Embryonic facial prominence (tissue), 1 donor: ENCODE data around the gene CD3G.

ENCODE experiments used
- DNase-seq: peaks from one replicate; pipeline ENCODE4 v3.0.0-alpha.2; 2016; ENCODE audit errors: extremely low spot score

The CD3G gene

DNA sequence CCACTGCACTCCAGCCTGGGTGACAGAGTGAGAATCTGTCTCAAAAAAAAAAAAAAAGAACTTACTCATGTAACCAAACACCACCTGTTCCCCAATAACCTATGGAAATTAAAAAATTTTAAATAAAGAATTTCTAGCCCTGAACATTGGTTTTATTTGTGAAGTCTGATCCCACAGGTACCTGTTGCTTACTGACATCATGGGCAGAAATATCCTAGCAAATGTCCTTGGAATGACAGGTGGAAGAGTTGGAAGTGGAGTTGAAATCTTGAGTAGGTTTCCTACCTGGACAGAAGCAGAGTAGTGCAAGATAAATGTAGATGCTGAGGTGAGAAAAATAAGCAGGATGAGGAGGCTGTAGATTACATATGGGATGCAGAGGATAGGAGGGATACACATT, 18.9 kb upstream of the CD3G start:
- DNase-seq, result no peak

DNA sequence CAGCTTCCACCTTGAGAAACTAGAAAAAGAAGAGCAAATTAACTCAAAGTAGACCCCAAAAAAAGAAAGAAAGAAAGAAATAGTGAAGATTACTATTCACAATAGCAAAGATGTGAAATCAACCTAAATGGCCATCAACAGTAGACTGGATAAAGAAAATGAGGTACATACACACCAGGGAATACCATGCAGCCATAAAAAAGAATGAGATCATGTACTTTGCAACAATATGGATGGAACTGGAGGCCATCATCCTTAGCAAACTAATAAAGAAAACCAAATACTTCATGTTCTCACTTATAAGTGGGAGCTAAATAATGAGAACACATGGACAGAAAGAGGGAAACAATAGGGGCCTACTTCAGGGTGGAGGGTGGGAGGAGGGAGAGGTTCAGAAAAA, 15.4 kb upstream of the CD3G start:
- DNase-seq, result no peak

DNA sequence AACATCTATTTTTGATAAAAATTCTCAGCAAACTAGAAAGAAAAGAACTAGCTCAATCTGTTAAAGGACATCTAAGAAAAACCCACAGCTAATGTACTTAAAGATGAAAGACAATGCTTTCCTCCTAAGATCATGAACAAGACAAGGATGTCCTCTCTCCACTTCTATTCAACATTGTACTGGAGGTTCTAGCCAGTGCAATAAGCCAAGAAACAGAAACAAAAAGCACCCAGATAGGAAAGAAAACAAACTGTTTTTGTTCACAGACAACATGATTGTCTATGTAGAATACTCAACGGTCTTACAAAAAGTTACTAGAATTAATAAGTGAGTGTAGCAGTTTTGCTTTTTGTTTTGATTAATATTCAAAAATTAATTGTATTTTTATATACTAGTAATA, 9.4 kb upstream of the CD3G start:
- DNase-seq, result no peak

DNA sequence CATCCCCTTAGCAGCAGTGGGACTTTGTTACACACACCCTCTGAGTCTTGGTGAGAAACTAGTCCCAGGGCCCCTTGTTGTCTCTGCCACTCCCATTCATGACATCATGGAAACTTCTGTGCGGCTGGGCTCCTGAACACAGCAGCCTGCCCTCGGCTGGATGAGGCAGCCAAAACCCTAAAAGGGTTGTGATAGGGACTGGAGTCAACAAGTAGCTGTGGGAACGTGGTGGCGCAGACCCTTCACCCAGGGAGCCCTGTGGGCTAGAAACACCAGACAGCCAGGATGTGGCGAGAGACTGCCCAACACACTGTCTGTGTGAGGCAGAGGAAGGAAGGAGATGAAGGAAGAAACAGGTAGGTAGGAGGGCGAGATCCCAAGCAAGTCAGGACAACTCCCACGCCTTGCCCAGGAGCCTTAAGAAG, 5.5 kb upstream of the CD3G start:
- no peak for DNase-seq

DNA sequence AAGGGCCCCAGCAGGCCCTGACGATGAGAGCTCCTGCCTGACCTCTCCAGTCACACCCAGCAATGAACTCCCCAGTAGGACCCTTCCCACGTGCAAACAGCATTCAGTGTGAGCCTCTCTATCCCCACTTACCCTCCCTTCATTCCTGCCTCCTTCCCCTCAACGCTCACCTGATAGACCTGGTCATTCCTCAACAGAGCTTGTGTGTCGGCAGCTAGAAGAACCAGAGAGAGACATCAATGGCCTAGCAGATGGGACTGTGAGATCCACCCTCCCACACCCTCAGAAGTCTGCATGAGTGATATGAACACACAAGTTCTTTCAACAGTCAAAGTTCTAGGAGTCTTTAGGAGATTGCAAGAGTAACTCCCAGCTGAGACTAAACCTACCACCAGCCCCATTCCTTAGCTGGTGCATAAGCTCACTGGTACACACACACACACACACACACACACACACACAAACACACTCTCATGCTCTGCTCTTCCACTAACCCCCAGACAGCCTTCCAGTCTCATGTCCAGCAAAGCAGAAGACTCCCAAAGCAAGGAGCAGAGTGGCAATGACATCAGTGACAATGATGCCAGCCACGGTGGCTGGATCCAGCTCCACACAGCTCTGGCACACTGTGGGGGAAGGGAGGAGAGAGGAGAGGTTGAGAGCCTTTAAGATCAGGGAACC, 4.7 kb upstream of the CD3G start:
- DNase-seq, result no peak

DNA sequence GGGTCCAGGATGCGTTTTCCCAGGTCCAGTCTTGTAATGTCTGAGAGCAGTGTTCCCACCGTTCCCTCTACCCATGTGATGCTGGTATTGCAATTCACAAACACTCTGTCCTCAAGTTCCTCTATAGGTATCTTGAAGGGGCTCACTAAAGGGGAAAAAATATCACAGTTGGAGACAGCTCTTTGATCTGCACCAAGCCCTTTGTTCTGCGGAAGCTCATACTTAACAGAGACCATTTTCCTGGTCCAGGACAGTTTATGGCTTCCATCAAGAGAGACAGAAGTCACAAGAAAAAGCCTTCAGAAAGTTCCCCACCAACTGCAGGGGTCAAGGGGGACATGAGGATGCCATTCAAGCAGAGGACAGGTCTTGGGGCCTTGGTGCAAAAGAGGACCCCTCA, 3.7 kb upstream of the CD3G start:
- no peak for DNase-seq

DNA sequence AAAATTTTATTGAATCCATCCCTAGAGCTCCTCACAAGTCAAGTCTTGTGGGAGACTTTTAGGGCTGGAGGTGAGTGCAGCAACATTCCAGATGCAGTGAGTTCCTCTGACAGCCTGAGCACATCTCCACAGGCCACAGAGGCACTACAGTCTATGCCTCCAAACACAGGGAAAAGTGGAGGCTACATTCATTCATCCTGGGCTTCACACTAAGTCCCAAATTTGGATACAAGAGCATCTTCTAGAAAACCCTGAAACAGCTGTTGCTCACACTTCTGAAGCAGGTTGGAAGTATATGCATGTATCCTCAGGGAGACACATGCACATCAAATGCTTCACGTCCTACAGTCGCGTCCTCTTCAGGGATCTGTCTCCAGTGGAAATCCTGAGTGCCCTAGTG, 2.9 kb upstream of the CD3G start:
- DNase-seq, result no peak

DNA sequence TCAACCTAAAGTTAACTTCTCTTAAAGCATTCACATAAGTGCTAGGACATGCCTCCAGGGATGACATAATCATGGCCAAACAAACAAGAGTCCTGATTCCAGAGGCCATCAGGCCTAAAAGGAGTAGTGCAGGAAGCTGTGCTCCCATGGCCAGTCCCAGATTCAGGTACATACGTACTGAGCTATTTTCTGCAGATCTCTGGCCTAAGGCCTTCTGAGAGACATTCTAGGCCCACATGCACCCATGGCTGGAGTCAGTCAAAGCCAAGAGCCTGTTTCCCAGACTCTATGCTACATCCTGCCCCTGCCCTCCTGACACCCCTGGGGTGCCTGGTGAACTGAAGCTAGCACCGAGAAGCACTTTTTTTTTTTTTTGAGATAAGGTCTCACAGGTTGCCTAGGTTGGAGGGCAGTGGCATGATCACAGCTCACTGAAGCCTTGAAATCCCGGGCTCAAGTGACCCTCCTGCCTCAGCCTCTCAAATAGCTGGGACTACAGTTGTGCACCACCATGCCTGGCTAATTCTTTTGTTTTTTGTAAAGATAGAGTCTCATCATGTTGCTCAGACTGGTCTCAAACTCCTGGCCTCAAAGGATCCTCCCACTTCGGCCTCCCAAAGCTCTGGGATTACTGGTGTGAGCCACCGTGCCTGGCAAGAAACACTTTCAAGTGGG, 2.2 kb upstream of the CD3G start:
- DNase-seq, result no peak

DNA sequence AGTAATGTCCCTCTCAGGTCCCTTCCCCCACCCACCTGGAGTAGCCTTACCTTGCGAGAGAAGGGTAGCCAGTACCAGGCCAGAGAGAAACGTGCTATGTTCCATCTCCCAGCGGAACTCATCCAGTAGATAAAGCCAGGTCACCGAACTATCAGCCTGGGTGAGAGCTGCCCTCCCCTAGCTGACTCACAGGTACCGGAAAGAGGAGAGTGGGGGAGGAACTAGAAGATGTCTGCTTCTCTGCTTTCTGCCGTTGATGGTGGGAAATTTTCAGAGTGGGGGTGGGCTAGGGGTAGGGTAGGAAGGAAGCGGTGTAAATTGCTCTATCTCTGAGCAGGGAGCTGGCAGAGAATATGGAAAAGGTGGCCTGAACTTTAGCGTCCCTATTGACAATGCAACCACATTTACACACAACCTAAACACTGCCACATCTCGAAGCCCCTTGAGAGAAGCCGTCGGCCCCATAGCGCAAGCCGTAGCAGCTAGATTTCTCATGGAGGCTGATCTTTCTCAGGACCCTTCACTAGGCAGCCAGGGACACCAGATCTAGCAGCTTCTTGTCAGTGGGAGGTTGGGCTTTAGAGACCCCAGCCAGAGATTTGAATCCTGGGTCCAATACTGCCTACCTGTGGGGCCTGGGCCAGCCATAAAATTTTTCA, 1.5 kb upstream of the CD3G start, which contains the start of gene CD3D:
Gene CD3D, minus strand, starts transcription at position 203 of the 659 bp plus-strand sequence. Its CDS starts 98 bp downstream, at position 105.
- no peak for DNase-seq

DNA sequence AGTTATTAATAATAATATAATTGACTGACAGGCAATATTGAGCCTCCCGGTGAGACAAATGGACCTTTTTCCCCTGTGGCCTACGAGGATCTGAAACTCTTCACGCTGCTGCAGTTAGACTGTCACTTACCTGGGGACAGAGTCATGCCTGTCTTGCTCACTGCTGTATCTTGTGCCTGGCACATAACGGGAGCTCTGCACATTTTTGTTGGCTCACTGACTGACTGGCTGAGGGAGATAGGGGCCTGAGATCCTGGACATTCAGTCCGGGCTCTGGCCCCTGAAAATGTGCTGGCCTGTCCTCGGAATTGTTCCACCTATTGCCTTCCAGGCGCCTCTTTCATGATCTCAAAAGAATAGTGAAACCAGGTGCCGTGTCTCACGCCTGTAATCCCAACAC, 896 bp upstream of the CD3G start:
- DNase-seq, result no peak

DNA sequence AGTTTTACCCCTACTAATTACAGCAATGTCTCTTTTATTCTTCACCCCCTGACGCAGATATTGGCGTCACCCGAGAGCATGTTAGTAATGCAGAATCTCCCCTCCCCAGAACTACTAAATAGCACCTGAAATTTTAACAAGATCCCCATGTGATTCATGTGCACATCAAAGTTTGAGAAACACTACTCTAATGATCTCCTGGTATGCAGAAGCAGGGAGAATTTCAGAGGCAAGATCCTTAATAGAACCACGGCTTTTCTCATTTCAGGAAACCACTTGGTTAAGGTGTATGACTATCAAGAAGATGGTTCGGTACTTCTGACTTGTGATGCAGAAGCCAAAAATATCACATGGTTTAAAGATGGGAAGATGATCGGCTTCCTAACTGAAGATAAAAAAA, 5.3 kb downstream of the CD3G start:
- no peak for DNase-seq

DNA sequence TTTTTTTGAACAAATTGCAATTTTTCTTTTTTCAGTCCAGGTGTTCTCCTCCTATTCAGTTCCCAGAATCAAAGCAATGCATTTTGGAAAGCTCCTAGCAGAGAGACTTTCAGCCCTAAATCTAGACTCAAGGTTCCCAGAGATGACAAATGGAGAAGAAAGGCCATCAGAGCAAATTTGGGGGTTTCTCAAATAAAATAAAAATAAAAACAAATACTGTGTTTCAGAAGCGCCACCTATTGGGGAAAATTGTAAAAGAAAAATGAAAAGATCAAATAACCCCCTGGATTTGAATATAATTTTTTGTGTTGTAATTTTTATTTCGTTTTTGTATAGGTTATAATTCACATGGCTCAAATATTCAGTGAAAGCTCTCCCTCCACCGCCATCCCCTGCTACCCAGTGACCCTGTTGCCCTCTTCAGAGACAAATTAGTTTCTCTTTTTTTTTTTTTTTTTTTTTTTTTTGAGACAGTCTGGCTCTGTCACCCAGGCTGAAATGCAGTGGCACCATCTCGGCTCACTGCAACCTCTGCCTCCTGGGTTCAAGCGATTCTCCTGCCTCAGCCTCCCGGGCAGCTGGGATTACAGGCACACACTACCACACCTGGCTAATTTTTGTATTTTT, 9.1 kb downstream of the CD3G start:
- no peak for DNase-seq

DNA sequence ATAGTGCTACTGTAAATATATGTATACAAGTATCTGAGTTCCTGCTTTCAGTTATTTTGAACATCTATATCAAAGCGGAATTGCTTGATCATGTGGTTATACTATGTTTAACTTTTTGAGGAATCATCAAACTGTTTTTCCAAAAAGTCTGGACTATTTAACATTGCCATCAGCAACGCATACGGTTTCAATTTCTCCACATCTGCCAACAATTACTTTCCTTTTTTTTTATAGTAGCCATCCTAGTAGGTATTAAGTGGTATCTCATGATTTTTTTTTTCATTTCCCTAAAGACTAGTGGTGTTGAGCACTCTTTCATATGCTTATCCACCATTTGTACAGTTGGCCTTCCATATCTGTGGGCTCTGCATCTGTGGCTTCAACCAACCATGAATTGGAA, 13.9 kb downstream of the CD3G start:
- DNase-seq, result no peak

DNA sequence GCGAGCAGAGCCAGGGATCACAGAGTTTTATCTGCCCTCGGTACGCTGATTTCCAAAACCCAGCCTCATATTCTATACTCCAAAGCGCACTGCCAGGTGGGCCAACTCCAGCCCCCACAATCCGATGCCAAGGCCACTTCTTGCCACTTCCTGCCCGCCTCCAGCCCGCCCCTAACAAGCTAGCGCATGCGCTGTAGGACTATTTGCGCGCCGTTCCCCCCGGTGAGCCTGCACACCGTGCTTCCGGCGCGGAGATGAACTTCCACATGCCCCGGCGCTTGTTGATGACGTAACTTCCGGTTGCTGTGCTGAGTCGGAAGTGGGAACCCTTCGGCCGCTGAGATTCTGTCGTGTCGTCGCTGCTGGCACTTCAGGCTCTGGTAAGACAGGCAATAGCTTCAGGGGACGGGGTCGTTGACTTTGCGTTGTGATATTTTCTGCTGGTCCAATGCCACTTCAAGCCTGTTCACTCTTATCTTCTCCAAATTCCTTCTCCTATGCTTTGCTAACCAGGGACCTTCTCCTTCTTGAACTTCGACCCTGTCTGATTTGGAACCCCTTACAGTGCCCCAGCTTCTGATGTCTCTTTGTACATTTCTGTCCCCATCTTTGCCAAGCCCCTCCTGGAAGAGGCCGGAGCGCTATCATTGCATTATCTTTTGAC, 15.3 kb downstream of the CD3G start, which contains the start of gene UBE4A:
Gene UBE4A, plus strand, starts transcription at position 306 of the 664 bp plus-strand sequence. CDS start 5,481 bp downstream, outside the sequence.
- DNase-seq, result peak; percentile 84

DNA sequence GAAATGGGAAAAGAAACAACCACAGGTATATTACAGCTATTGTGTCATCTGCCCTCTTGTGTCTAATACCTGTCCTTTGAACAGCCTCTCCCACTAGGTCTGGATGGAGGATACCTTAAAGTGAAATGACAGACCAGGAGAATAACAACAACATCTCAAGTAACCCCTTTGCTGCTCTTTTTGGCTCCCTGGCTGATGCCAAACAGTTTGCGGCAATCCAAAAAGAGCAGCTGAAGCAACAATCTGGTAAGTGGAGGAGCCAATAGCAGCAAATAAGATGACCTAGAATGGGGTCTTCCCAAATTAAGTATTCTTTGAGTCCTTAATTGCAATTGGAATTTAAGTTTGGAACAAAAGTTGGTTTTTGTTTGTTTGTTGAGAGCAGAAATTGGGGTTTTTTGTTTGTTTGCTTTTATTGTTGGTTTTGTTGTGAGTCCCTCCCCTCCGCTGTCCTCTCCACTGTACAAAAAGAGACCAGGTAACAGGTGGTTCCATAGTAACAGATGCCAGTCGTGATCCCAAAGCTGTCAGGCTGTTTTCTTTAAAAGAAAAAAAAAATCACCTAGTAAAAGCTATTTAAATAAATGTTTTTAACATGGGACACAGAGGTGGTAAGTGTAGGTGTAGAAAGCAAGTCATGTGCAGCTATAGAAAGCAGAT, 20.9 kb downstream of the CD3G start:
- no peak for DNase-seq

DNA sequence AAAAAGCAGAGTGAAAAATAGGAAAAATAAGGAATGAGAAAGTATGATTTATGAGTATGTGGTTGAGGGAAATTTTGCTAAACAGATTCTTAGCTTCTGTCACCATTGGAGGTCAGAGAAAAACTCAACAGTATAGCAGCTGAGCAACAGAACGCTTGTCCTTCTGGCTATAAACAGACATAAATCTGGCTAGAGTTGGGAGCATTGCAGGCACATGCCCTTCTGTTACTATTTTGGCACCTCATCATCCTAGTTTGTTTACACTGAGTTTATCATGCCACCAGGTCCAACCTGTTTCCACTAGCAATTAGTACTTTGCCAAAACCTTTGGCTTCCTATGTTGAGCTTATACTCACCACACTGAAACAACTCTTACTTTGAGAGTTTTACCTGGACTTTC, 22.1 kb downstream of the CD3G start:
- DNase-seq, result no peak

DNA sequence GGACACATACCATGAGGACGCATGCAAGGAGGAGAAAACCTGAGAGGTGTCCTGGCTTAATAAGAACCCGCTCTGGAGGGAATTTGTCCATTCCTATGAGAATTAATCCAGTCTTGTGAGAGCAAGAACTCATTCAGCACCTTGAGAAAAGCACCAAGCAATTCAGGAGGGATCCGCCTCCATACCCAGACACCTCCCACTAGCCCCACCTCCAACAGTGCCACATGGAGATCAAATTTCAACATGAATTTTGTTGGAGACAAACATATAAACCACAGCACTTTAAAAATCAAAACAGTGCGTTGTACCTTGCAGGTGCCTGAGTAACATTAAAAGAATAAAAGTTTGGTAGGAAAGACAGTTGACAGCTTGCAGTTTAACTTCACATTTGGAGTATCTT, 26.6 kb downstream of the CD3G start:
- DNase-seq, result no peak

DNA sequence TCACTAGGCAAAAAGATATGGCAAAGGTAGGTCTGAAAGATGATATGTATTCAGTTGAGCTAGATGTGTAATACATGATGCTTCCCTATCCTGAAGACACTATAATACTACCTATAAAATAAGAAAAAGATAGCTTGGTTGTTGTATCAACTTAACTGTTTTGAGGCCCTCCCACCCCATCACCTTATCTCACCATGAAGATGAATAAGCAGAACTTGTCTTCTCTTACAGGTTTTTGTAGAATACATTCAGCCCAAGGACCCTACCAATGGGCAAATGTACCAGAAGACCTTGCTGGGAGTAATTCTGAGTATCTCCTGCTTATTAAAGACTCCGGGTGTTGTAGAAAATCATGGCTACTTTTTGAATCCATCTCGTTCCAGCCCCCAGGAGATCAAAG, 29.1 kb downstream of the CD3G start:
- no peak for DNase-seq

DNA sequence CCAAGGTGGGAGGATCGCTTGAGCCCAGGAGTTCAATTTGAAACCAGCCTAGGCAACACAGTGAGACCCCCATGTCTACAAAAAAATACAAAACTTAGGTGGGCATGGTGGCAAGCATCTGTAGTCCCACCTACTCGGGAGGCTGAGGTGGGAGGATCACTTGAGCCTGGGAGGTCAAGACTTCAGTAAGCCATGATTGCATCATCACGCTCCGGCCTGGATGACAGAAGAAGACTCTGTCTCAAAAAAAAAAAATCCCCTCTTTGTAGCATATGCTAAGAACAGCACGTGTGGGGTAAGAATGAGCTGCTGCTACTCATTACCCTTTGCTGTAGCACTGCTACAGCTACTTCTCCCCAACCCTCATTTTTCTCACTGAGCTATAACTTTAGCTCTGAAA, 29.7 kb downstream of the CD3G start:
- no peak for DNase-seq

DNA sequence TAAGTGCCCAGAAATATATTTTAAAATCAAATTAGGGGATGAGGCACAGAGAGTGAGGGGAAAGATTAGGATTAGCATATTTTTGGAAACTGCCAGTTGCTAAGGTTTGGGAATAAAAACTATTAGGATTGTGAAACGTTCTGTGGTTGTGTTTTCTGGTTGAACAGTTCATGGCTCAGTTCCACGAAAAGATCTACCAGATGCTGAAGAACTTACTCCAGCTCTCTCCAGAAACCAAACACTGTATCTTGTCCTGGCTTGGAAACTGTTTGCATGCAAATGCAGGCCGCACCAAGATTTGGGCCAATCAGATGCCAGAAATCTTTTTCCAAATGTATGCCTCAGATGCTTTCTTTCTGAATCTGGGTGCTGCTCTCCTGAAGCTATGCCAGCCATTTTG, 30.6 kb downstream of the CD3G start:
- DNase-seq, result no peak

DNA sequence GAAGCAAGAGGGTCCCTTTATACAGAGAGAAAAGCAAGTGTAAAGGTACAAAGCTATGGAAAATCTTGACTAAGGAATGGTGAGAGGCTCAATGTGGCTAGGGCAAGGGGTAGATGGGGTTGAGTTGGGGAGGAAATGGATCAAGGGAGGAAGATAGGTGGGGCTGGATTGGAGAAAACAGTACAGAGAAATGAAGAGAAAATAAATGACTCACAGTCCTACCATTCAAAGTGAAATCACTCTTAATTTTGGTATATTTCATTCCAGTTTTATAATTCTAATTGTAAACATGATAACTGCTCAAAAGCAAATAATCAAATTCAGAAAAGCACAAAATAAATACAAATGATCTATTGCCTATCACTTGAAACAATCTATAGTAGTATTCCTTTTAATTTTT, 31.8 kb downstream of the CD3G start:
- no peak for DNase-seq
